ENCODE results near the gene FBXW2.

Gene FBXW2

DNA sequence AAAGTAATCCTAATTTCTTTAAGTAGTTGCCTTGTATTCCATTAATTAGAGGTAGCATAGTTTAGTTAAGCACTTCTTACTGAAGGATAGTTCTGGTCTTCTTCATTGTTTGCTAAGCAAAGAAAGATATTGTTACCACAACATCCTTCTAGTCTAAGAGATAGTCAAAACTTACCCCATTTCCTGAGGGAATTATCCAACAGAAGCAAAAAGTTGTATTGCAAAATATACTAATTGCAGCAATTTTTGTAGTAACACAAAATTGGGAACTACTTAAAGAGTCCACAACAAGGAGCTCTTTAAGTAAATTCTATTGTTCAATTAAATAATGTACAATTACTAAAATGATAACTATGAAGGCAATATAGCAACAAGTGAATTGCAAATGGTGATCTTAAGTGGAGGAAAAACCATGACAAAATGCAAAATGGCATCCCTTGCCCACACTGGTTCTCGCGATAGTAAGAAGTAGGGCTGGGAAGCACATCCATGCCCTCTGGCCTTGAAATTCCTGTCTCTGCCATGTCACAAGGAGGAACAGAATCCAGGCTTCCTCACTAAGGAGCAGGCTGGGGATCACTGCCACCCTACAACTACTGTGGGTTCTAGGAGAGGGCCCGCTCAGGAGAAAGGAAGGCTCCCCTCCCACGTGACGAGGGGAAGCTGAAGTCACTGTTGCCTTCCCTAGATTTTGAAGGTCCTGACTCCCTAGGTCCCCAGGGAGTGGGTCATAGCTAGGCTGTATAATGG is 55.6 kb downstream of the FBXW2 start:
- no peak overlapping the region for H3K9ac ChIP-seq (ENCODE audit: low read length in 5 of 5)
- H3K9me3 ChIP-seq (ENCODE audit: control insufficient read depth in 5 of 5, low read length in 5 of 5): peaks cover 0 to 2% (median 0%) of the 10 kb centered on the region in 5 donors
- no peaks in the 10 kb centered on the region for H3K27me3 ChIP-seq (ENCODE audit: control insufficient read depth in 5 of 5, insufficient read depth in 4 of 5, low read length in 5 of 5)
- H3K27ac ChIP-seq (ENCODE audit: low read depth, low read length): no peak overlapping the region
- no peaks in the 10 kb centered on the region for H3K36me3 ChIP-seq (ENCODE audit: control insufficient read depth in 5 of 5, insufficient read depth in 5 of 5, low read length in 5 of 5)
- H3K4me1 ChIP-seq (ENCODE audit: control insufficient read depth in 5 of 5, insufficient read depth in 5 of 5, low read length in 5 of 5): peaks cover 0 to 32% (median 23%) of the 10 kb centered on the region in 5 donors
- no peak overlapping the region for H3K4me3 ChIP-seq (ENCODE audit: low read depth in 1 of 5, low read length in 5 of 5)

DNA sequence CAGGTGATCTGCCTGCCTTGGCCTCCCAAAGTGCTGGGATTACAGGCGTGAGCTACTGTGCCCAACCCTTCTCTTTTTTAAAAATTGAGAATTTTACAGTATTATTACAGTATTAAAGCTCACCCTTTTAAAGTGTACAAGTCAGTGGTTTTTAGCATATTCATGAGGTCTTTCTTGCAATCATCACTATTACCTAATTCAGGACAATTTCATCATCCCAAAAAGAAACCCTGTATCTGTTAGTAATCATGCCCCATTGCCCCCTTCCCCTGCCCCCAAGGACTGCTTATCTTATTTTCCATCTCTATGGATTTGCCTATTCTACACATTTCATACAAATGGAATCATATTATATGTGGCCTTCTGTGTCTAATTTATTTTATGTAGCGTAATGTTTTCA is 56.3 kb downstream of the FBXW2 start:
- no peak overlapping the region for H3K4me3 ChIP-seq (ENCODE audit: low read depth in 1 of 5, low read length in 5 of 5)
- H3K36me3 ChIP-seq (ENCODE audit: control insufficient read depth in 5 of 5, insufficient read depth in 5 of 5, low read length in 5 of 5): no peaks in the 10 kb centered on the region
- H3K9ac ChIP-seq (ENCODE audit: low read length in 5 of 5): no peak overlapping the region
- no peak overlapping the region for H3K27ac ChIP-seq (ENCODE audit: low read depth, low read length)
- H3K4me1 ChIP-seq (ENCODE audit: control insufficient read depth in 5 of 5, insufficient read depth in 5 of 5, low read length in 5 of 5): peaks cover 0 to 33% (median 24%) of the 10 kb centered on the region in 5 donors
- peaks cover 0 to 2% (median 0%) of the 10 kb centered on the region in 5 donors for H3K9me3 ChIP-seq (ENCODE audit: control insufficient read depth in 5 of 5, low read length in 5 of 5)
- no peaks in the 10 kb centered on the region for H3K27me3 ChIP-seq (ENCODE audit: control insufficient read depth in 5 of 5, insufficient read depth in 4 of 5, low read length in 5 of 5)

DNA sequence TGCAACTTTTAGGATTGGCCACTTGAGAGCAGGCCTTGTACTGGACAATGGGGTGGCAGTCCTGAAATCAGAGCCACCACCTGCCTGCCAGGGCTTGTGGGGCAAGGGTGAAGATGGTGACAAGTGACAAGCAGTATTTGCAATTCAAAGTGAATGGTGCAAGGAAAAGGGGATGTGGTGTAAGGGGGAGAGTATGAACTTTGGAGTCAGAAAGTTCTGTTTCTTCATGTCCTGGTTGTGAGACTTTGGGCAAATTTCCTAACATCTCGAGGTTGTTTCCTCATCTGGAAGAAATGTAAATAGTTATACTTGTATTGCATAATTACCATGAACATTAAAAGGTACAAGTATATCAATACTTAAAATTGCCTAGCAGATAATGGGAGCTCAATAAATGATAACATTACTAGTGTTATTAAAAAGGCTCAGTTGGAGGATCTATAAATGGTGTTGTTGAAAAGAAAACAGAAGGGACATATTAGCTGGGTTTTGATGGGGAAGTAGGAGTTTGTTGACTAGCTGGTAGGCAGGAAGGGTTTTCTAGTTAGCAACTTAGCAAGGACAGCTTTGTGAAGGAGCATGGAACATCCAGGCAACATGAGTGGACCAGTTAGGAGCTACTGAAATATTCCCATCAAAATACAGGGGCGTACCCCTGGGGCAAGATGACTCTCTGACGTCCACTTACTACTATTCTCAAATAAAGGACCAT is 57.6 kb downstream of the FBXW2 start:
- no peaks in the 10 kb centered on the region for H3K27me3 ChIP-seq (ENCODE audit: control insufficient read depth in 5 of 5, insufficient read depth in 4 of 5, low read length in 5 of 5)
- peaks cover 0 to 2% (median 0%) of the 10 kb centered on the region in 5 donors for H3K9me3 ChIP-seq (ENCODE audit: control insufficient read depth in 5 of 5, low read length in 5 of 5)
- H3K4me3 ChIP-seq (ENCODE audit: low read depth in 1 of 5, low read length in 5 of 5): no peak overlapping the region
- H3K4me1 ChIP-seq (ENCODE audit: control insufficient read depth in 5 of 5, insufficient read depth in 5 of 5, low read length in 5 of 5): peaks cover 6 to 41% (median 33%) of the 10 kb centered on the region in 5 donors
- peak overlapping the region; percentile 87 for H3K27ac ChIP-seq (ENCODE audit: low read depth, low read length)
- peak overlapping the region in 2 of 5 donors; percentile 38 to 59 for H3K9ac ChIP-seq (ENCODE audit: low read length in 5 of 5)
- no peaks in the 10 kb centered on the region for H3K36me3 ChIP-seq (ENCODE audit: control insufficient read depth in 5 of 5, insufficient read depth in 5 of 5, low read length in 5 of 5)

DNA sequence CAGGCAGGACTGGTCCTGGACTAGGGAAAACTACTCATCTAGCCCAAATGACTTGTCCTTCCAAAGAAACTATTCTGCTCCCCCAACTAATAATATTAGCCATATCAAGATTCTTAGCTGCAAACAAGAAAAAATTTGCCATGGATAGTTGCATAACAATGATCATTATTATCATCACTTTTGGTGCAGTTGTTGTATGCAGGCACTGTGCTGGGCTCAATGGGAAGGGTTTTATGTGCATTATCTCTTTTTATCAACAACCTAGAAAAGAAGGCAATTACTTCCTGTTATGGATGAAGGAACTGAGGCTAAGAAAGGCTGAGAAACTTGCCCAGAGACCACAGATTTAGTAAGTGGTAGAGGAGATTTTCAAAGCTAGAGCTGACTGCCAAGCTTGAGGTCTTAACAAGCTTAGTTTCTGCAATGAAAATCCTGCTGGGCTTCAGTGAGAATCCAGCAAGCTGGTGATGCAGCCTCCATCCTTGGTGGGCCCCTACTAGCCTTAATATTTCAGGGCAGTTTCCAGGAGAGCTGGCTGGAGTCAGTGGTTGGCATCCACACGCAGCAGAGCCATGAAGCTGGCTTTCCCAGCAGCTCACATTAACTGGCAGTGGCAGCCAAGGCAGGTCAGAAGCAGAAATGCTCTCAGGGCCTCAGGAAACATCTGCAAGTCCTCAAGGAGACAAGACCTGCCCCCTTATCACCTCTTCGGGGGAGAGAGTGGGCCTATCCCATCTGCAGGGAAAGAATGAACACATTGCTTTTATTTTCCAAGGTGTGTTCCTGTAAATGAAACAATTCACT is 58.4 kb downstream of the FBXW2 start:
- Histone ChIP-seq H3K9ac (ENCODE audit: low read length in 5 of 5) (peak overlapping the region in 1 of 5 donors; percentile 59), H3K4me1 (ENCODE audit: control insufficient read depth in 5 of 5, insufficient read depth in 5 of 5, low read length in 5 of 5) (peaks cover 6 to 42% (median 33%) of the 10 kb centered on the region in 5 donors), H3K9me3 (ENCODE audit: control insufficient read depth in 5 of 5, low read length in 5 of 5) (peaks cover 0 to 2% (median 0%) of the 10 kb centered on the region in 5 donors), H3K27ac (ENCODE audit: low read depth, low read length) (peak overlapping the region; percentile 87), H3K27me3 (ENCODE audit: control insufficient read depth in 5 of 5, insufficient read depth in 4 of 5, low read length in 5 of 5) (no peaks in the 10 kb centered on the region), H3K36me3 (ENCODE audit: control insufficient read depth in 5 of 5, insufficient read depth in 5 of 5, low read length in 5 of 5) (no peaks in the 10 kb centered on the region), H3K4me3 (ENCODE audit: low read depth in 1 of 5, low read length in 5 of 5) (no peak overlapping the region)

DNA sequence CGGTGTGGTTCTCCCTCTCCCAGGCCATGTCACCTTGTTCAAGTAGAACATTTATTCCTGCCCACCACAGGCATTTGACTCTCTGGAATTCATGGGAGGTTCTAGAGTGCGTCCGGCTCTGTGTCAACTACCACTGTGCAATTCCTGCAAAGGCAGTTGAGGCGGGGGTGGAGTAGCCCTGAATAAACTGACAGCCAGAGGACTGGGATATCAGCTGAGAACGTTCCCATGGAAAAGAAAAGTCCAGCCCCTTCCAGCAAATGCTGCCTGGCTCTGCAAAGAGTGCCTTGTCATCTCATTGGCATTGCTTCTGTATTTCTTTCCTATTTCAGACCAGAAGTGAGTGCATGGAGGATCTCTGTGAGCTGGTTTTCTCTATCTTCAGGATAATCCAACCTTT is 60.0 kb downstream of the FBXW2 start:
- Histone ChIP-seq H3K27ac (ENCODE audit: low read depth, low read length) (peak overlapping the region; percentile 87), H3K4me1 (ENCODE audit: control insufficient read depth in 5 of 5, insufficient read depth in 5 of 5, low read length in 5 of 5) (peaks cover 6 to 42% (median 33%) of the 10 kb centered on the region in 5 donors), H3K9me3 (ENCODE audit: control insufficient read depth in 5 of 5, low read length in 5 of 5) (peaks cover 0 to 2% (median 0%) of the 10 kb centered on the region in 5 donors), H3K9ac (ENCODE audit: low read length in 5 of 5) (no peak overlapping the region), H3K4me3 (ENCODE audit: low read depth in 1 of 5, low read length in 5 of 5) (no peak overlapping the region), H3K36me3 (ENCODE audit: control insufficient read depth in 5 of 5, insufficient read depth in 5 of 5, low read length in 5 of 5) (no peaks in the 10 kb centered on the region), H3K27me3 (ENCODE audit: control insufficient read depth in 5 of 5, insufficient read depth in 4 of 5, low read length in 5 of 5) (no peaks in the 10 kb centered on the region)

DNA sequence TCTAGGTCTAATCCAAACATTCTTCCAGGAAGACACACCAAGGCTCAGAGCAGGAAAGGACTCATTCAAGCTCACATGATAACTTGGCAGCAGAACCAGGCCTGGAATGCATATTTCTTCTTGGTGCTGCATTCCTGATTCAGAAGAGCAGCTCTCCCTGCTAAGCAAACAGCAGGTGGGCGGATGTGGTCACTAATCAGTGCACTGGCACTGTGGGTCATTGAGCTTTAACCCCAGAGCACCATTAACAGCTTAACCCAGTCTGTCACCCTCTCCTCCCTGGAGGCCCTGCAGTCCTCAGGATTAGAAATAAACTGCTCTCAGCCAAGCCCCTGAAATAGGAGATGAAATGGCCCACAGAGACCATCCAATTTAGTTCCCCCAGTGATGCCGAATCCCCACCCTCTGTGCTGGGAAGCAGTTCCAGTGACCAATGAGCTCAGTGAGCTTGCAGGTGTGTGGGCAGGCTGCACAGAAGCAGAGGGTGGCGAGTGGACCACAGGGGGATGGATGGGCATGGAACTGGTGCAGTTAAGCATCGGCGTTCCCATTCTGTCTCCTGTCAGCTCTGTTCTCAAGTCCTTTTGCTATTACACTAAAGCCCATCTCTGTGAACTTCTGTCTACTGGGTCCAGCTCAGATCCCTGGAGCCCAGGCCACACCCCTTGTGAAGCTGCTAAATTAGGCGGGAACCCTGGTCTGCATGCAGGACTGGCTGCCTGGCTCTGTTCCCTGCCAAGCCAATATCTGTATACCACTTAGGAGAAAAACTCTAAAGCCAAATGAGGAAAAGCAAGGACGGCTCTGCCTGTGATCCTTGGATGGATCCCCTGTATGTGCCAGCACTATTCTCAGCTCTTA is 62.3 kb downstream of the FBXW2 start:
- Histone ChIP-seq H3K9ac (ENCODE audit: low read length in 5 of 5) (no peak overlapping the region), H3K4me1 (ENCODE audit: control insufficient read depth in 5 of 5, insufficient read depth in 5 of 5, low read length in 5 of 5) (peaks cover 6 to 31% (median 25%) of the 10 kb centered on the region in 5 donors), H3K4me3 (ENCODE audit: low read depth in 1 of 5, low read length in 5 of 5) (no peak overlapping the region), H3K27ac (ENCODE audit: low read depth, low read length) (peak overlapping the region; percentile 87), H3K9me3 (ENCODE audit: control insufficient read depth in 5 of 5, low read length in 5 of 5) (no peaks in the 10 kb centered on the region), H3K36me3 (ENCODE audit: control insufficient read depth in 5 of 5, insufficient read depth in 5 of 5, low read length in 5 of 5) (no peaks in the 10 kb centered on the region), H3K27me3 (ENCODE audit: control insufficient read depth in 5 of 5, insufficient read depth in 4 of 5, low read length in 5 of 5) (no peaks in the 10 kb centered on the region)

DNA sequence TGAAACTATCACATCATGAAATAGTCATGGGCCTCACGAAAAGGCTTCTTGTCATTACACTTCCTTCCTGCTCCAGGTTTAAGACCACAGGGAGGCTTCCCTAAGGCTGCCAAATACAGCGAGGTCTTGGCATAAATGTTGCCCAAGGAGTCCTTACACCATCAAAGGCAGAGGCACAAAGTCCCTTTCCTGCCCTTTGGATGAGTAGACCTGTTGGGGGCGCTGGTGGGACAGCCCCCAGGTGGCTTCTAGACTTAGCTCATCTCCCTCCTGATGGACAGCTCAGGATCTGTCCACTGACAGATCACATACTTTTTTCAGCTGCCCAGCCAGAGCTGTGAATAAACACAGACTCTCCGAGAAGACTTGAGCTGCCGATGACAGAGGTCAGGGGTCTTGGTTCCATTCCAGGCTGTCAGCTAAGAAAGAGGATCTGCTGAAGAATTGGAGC is 63.4 kb downstream of the FBXW2 start:
- H3K27me3 ChIP-seq (ENCODE audit: control insufficient read depth in 5 of 5, insufficient read depth in 4 of 5, low read length in 5 of 5): no peaks in the 10 kb centered on the region
- H3K9me3 ChIP-seq (ENCODE audit: control insufficient read depth in 5 of 5, low read length in 5 of 5): no peaks in the 10 kb centered on the region
- H3K36me3 ChIP-seq (ENCODE audit: control insufficient read depth in 5 of 5, insufficient read depth in 5 of 5, low read length in 5 of 5): no peaks in the 10 kb centered on the region
- peaks cover 6 to 20% (median 14%) of the 10 kb centered on the region in 5 donors for H3K4me1 ChIP-seq (ENCODE audit: control insufficient read depth in 5 of 5, insufficient read depth in 5 of 5, low read length in 5 of 5)
- H3K9ac ChIP-seq (ENCODE audit: low read length in 5 of 5): no peak overlapping the region
- peak overlapping the region; percentile 29 for H3K27ac ChIP-seq (ENCODE audit: low read depth, low read length)
- no peak overlapping the region for H3K4me3 ChIP-seq (ENCODE audit: low read depth in 1 of 5, low read length in 5 of 5)

DNA sequence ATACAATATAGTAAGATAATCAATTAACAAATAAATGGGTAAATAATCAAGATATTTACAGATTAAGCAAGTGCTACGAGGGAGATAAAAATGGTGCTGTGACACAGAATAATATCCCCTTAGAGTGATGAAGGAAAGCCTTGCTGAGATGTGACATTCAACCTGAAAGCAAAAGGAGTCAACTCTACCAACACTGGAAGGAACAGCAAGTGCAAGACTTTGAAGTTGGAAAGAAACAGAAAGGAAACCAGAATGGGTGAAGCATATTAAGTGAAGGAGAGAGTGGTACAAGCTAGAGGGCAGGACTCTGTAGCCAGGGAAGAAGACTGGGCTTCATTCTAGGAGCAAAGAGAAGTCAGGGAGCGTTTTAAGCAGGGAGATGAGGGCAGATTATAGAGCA is 66.7 kb downstream of the FBXW2 start:
- H3K4me1 ChIP-seq (ENCODE audit: control insufficient read depth in 5 of 5, insufficient read depth in 5 of 5, low read length in 5 of 5): peaks cover 0 to 9% (median 7%) of the 10 kb centered on the region in 5 donors
- no peak overlapping the region for H3K9ac ChIP-seq (ENCODE audit: low read length in 5 of 5)
- H3K9me3 ChIP-seq (ENCODE audit: control insufficient read depth in 5 of 5, low read length in 5 of 5): no peaks in the 10 kb centered on the region
- H3K4me3 ChIP-seq (ENCODE audit: low read depth in 1 of 5, low read length in 5 of 5): no peak overlapping the region
- no peaks in the 10 kb centered on the region for H3K27me3 ChIP-seq (ENCODE audit: control insufficient read depth in 5 of 5, insufficient read depth in 4 of 5, low read length in 5 of 5)
- H3K36me3 ChIP-seq (ENCODE audit: control insufficient read depth in 5 of 5, insufficient read depth in 5 of 5, low read length in 5 of 5): no peaks in the 10 kb centered on the region
- H3K27ac ChIP-seq (ENCODE audit: low read depth, low read length): no peak overlapping the region

DNA sequence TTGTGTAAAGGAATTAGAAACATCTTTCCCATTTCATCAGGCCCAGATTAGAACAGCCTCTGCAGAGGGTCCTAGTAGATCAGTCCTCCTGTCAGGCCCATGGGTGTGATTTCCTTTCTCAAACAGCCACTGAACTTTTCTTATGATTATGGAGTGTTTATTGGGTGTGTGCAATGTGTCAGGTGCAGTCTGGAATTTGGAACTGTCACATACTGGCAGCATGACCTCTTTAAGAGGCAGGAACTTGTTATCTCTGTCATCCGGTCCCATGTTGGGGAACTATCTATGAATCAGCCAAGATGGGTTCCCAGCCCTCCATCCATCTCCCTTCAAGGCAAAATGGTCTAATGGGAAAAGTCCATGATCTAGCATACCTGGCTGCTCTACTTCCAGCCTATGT is 67.3 kb downstream of the FBXW2 start:
- no peak overlapping the region for H3K9ac ChIP-seq (ENCODE audit: low read length in 5 of 5)
- H3K27me3 ChIP-seq (ENCODE audit: control insufficient read depth in 5 of 5, insufficient read depth in 4 of 5, low read length in 5 of 5): no peaks in the 10 kb centered on the region
- no peaks in the 10 kb centered on the region for H3K9me3 ChIP-seq (ENCODE audit: control insufficient read depth in 5 of 5, low read length in 5 of 5)
- no peak overlapping the region for H3K4me3 ChIP-seq (ENCODE audit: low read depth in 1 of 5, low read length in 5 of 5)
- H3K4me1 ChIP-seq (ENCODE audit: control insufficient read depth in 5 of 5, insufficient read depth in 5 of 5, low read length in 5 of 5): peaks cover 0 to 5% (median 2%) of the 10 kb centered on the region in 5 donors
- H3K27ac ChIP-seq (ENCODE audit: low read depth, low read length): no peak overlapping the region
- H3K36me3 ChIP-seq (ENCODE audit: control insufficient read depth in 5 of 5, insufficient read depth in 5 of 5, low read length in 5 of 5): no peaks in the 10 kb centered on the region

Data from subcutaneous abdominal adipose tissue (tissue), 5 donors.